Measurements from ENCODE around the gene GRIK5. TPM values are rescaled to one million over a fixed set of nuclear protein-coding genes. Genes with fewer than 3 reads are reported as not detected.

GRIK5 gene, protein sequence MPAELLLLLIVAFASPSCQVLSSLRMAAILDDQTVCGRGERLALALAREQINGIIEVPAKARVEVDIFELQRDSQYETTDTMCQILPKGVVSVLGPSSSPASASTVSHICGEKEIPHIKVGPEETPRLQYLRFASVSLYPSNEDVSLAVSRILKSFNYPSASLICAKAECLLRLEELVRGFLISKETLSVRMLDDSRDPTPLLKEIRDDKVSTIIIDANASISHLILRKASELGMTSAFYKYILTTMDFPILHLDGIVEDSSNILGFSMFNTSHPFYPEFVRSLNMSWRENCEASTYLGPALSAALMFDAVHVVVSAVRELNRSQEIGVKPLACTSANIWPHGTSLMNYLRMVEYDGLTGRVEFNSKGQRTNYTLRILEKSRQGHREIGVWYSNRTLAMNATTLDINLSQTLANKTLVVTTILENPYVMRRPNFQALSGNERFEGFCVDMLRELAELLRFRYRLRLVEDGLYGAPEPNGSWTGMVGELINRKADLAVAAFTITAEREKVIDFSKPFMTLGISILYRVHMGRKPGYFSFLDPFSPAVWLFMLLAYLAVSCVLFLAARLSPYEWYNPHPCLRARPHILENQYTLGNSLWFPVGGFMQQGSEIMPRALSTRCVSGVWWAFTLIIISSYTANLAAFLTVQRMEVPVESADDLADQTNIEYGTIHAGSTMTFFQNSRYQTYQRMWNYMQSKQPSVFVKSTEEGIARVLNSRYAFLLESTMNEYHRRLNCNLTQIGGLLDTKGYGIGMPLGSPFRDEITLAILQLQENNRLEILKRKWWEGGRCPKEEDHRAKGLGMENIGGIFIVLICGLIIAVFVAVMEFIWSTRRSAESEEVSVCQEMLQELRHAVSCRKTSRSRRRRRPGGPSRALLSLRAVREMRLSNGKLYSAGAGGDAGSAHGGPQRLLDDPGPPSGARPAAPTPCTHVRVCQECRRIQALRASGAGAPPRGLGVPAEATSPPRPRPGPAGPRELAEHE
- total RNA-seq = under 1 TPM in 2 of 4 donors, not detected in 2; 0.22 to 0.33 TPM

DNA sequence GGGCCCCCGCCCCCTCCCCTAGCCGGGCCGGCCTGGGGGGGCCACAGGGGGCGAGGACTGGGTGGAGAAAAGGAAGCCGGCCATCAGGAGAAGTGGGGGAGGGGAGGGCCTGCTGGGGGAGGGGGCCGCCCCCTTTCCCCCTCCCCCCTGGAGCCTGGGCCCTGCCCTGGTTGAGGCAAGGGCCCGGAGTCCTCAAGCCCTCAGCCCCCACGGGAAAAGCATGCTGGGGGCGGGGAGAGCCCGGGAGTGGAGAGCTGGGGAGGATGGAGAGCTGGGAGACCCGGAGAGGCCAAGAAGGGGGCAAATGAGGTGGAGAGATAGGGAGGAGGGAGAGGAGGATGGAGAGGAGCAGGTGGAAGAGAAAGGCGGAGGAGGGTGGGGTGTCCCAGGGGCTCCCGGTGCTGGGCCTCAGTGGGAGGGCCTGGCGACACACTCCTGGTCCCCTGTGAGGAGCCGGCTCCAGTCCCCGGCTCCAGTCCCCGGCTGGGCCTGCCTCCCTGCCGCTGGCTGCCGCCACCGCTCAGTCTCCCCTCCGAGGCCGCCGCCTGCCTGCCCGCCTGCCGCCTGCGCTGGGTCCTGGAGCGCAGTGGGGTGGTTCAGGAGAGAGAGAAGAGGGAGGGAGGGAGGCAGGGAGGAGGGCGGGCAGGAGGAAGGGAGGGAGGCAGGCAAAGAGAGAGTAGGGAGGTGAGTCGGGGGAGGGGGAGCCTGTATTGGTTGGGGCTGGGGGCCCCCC is at the start of gene GRIK5:
Gene GRIK5 (minus strand): TSS at position 588 of the 733 bp plus-strand sequence. CDS start 4,436 bp downstream, outside the sequence.
- TF ChIP-seq, protein P1, sequence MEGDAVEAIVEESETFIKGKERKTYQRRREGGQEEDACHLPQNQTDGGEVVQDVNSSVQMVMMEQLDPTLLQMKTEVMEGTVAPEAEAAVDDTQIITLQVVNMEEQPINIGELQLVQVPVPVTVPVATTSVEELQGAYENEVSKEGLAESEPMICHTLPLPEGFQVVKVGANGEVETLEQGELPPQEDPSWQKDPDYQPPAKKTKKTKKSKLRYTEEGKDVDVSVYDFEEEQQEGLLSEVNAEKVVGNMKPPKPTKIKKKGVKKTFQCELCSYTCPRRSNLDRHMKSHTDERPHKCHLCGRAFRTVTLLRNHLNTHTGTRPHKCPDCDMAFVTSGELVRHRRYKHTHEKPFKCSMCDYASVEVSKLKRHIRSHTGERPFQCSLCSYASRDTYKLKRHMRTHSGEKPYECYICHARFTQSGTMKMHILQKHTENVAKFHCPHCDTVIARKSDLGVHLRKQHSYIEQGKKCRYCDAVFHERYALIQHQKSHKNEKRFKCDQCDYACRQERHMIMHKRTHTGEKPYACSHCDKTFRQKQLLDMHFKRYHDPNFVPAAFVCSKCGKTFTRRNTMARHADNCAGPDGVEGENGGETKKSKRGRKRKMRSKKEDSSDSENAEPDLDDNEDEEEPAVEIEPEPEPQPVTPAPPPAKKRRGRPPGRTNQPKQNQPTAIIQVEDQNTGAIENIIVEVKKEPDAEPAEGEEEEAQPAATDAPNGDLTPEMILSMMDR (IDR thresholded peaks at IDR 0.05; ENCODE audit: low read depth) = no peak

DNA sequence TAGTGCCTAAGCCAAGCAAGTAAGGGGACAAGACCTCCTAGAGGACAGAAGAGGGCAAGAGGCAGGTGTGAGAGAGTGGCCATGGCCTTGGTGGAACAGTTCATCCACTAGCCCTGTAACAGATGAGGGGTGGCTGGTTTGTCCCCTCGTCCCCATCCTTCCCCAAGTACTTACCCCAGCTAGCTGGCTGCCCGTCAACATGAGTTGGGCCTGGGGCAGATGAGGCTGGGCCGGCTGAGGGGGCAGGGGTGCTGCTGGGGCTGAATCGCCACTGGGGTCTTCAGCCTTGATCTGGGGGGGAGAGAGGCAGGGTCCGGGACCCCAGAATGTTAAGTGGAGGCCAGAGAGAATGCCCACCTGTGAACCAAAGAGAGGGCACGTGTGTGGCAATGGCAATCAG is 47.1 kb upstream of the GRIK5 start:
- TF ChIP-seq, protein P1 (IDR thresholded peaks at IDR 0.05; ENCODE audit: low read depth) = no peak

DNA sequence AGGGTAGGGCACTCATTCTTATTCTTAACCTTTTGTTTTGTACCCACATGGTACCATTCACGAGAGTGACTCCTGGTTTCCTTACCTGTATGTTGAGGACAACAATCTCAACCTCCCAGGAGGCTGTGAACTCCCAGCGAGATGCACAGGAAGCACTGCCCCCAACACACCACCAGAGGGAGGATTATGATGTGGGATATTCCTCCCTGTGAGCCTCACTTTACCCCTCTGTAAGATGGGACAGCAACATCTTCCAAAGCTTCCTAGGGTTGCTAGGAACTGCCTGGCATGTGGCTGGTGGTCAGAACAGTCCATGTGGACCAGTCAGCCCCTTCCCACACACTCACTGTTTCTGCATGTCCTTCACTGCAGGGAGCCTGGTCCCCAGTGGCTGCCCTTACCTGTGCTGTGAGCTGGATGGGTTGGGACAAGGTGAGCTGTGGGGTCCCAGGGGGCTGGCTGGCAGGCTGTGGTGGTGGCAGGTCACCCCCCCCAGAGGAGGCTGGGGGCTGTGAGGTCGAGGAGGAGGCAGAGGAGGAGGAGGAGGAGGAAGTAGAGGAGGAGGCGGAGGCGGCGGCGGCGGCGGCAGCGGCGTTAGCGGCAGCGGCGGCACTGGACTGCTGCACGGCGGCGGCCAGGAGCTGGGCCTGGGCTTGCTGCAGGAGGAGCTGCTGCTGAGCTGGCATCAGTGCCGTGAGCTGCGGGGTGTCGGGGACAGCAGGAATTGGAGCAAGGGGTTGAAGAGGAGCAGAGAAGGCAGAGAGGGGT is 46.5 kb upstream of the GRIK5 start:
- TF ChIP-seq, protein P1 (IDR thresholded peaks at IDR 0.05; ENCODE audit: low read depth) = no peak

DNA sequence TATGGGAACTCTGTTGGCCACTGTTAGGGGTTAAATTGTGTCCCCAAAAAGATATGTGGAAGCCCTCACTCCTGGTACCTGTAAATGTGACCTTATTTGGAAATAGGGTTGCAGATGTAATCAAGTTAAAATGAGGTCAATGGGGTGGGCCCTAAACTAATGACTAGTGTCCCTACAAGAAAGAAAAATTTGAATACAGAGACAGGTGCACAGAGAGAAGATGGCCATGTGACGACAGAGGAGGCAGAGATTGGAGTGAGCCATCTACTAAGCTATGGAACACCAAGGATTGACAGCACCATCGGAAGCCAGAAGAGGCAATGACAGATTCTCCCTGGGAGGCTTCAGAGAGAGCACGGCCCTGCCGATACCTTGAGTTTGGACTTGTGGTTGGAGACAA is 45.7 kb upstream of the GRIK5 start:
- TF ChIP-seq, protein P1 (IDR thresholded peaks at IDR 0.05; ENCODE audit: low read depth) = no peak

DNA sequence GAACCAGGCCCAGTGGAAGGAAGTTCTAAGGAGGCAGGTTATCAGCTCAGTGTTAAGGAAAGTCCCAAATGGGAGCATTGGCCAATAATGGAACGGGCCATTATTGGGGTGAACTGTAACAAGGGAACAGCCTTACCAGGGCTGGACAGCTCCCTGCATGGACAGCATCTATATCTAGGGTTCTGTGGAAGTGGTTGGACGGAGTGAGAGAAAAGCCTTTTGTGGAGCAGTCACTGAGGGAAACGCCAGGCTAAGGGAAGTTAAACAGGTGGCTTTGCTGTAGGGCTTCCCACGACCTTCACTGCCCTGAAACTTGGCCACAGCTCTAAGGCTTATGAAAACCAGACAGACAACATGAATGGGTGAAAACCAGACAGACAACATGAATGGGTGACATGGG is 45.2 kb upstream of the GRIK5 start:
- TF ChIP-seq, protein P1 (IDR thresholded peaks at IDR 0.05; ENCODE audit: low read depth) = no peak

DNA sequence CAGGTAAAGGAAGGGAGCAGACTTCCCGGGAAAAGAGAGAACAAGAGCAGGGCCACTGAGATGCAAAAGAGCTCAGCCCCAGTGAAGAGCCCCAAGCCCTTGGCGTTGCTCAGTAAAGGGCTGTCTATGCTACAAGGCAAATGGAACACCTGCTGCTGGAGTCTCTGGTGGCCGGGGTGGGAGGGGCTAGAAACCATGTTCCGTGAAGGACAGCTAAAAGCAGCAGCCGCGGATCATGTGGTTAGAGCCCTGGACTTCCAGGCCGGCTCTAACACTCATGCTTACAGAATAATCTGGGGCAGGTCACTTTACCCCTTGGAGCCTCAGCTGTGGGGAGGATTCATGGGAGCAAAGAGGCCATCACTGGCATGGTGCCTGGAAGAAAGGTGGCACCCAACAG is 44.4 kb upstream of the GRIK5 start:
- TF ChIP-seq, protein P1 (IDR thresholded peaks at IDR 0.05; ENCODE audit: low read depth) = no peak
